SK-N-SH treated with all-trans-retinoic acid at 6 μM for 48 hours (cell line): Measurements from ENCODE around the gene ATP6V1F.

Experiments
- CREB5 ChIP-seq: fragments of 250-450 bp; sonication (Bioruptor Pico); IDR thresholded peaks from 2 replicates; pipeline ENCODE4 v1.5.1; 2020; ENCODE audit warnings: low read depth, mild to moderate bottlenecking, moderate library complexity
- GLIS3 ChIP-seq: fragments of 250-450 bp; sonication (Bioruptor Pico); IDR thresholded peaks from 2 replicates; pipeline ENCODE4 v1.5.0; 2020; ENCODE audit warnings: mild to moderate bottlenecking, moderate library complexity
- OSR1 ChIP-seq: fragments of 250-450 bp; sonication (Bioruptor Pico); IDR thresholded peaks from 2 replicates; pipeline ENCODE4 v1.8.0; 2022; ENCODE audit warnings: moderate library complexity, mild to moderate bottlenecking, inconsistent platforms
- POU6F1 ChIP-seq: fragments of 250-450 bp; sonication (Bioruptor Pico); IDR thresholded peaks from 2 replicates; pipeline ENCODE4 v1.8.0; 2021; ENCODE audit warnings: low read depth, mild to moderate bottlenecking, moderate library complexity, borderline replicate concordance
- ZFP30 ChIP-seq: fragments of 450-650 bp; formaldehyde crosslinking; IDR thresholded peaks from 2 replicates; pipeline ENCODE4 v1.5.0; 2022; ENCODE audit warnings: mild to moderate bottlenecking, moderate library complexity
- ZNF70 ChIP-seq: fragments of 450-650 bp; formaldehyde crosslinking; IDR thresholded peaks from 2 replicates; pipeline ENCODE4 v1.5.0; 2020; ENCODE audit warnings: mild to moderate bottlenecking, moderate library complexity

GRCh38 chr7:128836729-128837348, 25.8 kb upstream of the ATP6V1F start:
- no peak for TF ChIP-seq POU6F1 (CRISPR knock-in tag)
- no peak for TF ChIP-seq ZNF70 (CRISPR knock-in tag)
- TF ChIP-seq CREB5 (CRISPR knock-in tag) = no peak
- TF ChIP-seq GLIS3 (CRISPR knock-in tag) = no peak
- TF ChIP-seq OSR1 (CRISPR knock-in tag) = no peak
- TF ChIP-seq ZFP30 (CRISPR knock-in tag) = no peak
